ENCODE data around the gene SYT5.
A peak's percentile ranks its signal among the peaks of the same experiment; 100 is the strongest.
"Not testable (repeated sequence)": the region's sequence is repeated elsewhere in the genome, so short reads cannot be mapped to it uniquely, and the experiment has no call there.

SYT5 gene

DNA sequence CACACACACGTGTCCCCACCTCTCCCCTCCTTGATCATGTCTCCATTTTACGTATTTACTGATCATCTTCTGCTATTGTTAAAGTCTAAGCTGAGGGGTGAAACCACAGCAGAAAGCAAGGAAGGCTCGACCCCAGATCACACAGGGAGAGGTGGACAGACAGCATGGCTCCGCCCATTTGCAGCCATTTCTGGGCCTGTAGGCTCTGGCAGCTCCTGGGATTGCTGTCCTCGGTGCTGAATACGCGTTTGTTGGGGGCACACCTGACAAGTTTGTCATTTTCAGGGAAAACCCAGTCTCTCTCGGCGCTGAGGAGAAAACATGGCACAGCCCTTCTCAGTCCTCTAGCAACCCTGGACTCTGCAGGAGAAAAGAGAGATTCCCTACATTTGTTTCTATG, 40.4 kb upstream of the SYT5 start:
- H3K4me1 Mint-ChIP-seq (ENCODE audit: low read depth): peaks cover 16% of the 10 kb centered on the region
- H3K4me3 Mint-ChIP-seq: no peak overlapping the region
- peaks cover 12% of the 10 kb centered on the region for H3K27me3 Mint-ChIP-seq
- H3K9me3 Mint-ChIP-seq: peaks cover 5% of the 10 kb centered on the region
- no peak for DNase-seq
- H3K27ac Mint-ChIP-seq: no peak overlapping the region
- H3K36me3 Mint-ChIP-seq (ENCODE audit: low read depth): peaks cover 42% of the 10 kb centered on the region

DNA sequence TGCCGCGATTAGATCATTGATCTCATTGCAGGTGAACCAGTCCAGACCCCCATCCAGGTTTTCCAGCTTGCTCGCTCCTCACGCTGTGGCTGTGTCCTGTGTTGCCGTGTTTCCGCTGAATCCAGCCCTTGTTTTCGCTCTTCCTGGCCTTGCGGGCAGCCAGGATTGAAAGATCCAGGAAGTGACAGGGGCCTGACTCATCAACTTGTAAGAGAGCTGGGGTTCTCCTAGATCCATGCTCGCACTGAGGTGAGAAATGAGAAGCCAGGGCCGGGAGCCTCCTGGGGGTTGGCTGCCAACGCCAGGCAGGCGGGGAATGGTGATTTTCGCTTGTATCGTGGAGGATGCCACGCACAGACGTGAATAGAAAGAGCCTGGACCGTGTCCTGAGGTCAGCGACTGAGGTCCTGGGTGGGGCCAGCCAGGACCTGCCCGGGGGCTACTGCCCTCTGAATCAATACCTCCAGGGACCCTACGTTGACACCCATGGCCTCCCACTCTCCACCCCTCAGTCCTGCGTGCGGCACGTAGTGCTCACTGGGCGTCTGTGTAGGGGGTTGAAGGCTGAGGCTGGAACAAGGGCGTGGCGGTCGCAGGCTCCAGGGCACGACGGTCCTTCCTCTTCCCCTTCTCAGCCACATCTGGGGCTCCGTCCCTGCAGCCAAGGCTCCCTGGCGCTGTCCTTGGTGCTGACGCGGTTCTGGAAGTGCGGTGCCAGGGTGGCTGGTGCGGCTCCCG, 36.5 kb upstream of the SYT5 start:
- Mint-ChIP-seq H3K4me3 (peak overlapping the region; percentile 51), H3K27me3 (peaks cover 38% of the 10 kb centered on the region), H3K36me3 (ENCODE audit: low read depth) (peaks cover 14% of the 10 kb centered on the region), H3K4me1 (ENCODE audit: low read depth) (peaks cover 16% of the 10 kb centered on the region), H3K27ac (peak overlapping the region; percentile 79), H3K9me3 (peaks cover 11% of the 10 kb centered on the region)
- peak; percentile 63 for DNase-seq

DNA sequence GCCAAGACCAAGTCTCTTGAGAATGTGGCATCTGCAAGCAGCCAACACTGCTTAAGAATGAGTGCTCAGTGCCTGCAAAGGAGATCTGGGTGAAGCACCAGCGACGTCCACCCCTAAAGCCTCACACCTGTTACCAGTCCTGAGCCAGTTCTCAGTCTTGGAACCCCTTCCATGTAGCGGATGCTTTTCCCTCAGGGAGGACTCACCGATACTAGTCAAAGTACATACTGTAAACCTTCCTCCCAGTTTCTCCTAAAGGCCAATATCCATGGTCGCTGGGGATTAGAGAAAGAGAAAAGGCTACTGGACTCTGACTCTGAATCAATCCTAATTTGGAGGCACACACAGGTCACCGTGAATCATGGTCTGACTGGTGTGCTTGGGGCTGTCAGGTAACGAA, 33.5 kb upstream of the SYT5 start:
- Mint-ChIP-seq H3K27me3 (peaks cover 49% of the 10 kb centered on the region), H3K4me1 (ENCODE audit: low read depth) (peaks cover 14% of the 10 kb centered on the region), H3K36me3 (ENCODE audit: low read depth) (no peaks in the 10 kb centered on the region), H3K27ac (no peak overlapping the region), H3K4me3 (no peak overlapping the region), H3K9me3 (peaks cover 10% of the 10 kb centered on the region)
- DNase-seq: no peak

DNA sequence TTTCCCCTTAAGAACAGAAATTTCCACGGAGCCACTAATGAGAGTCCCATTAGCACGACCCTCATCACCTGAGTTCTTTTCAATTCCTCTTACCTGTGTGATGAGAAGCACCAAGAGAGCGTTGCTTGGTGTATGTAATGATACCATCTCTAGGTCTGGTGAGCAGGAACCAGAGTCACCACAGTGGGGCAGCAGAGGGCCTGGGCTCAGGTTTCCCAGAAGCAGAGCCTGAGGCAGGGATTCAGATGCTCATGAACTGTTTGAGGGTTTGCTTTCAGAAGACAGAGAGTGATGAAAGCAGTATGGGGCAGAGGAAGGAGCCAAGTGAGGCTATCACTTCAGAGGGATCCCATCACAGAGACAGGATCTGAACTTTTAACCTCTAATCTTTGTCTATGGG, 32.4 kb upstream of the SYT5 start:
- peak; percentile 60 for DNase-seq
- Mint-ChIP-seq H3K36me3 (ENCODE audit: low read depth) (no peaks in the 10 kb centered on the region), H3K9me3 (peaks cover 10% of the 10 kb centered on the region), H3K4me1 (ENCODE audit: low read depth) (peaks cover 12% of the 10 kb centered on the region), H3K4me3 (no peak overlapping the region), H3K27ac (no peak overlapping the region), H3K27me3 (peaks cover 49% of the 10 kb centered on the region)

DNA sequence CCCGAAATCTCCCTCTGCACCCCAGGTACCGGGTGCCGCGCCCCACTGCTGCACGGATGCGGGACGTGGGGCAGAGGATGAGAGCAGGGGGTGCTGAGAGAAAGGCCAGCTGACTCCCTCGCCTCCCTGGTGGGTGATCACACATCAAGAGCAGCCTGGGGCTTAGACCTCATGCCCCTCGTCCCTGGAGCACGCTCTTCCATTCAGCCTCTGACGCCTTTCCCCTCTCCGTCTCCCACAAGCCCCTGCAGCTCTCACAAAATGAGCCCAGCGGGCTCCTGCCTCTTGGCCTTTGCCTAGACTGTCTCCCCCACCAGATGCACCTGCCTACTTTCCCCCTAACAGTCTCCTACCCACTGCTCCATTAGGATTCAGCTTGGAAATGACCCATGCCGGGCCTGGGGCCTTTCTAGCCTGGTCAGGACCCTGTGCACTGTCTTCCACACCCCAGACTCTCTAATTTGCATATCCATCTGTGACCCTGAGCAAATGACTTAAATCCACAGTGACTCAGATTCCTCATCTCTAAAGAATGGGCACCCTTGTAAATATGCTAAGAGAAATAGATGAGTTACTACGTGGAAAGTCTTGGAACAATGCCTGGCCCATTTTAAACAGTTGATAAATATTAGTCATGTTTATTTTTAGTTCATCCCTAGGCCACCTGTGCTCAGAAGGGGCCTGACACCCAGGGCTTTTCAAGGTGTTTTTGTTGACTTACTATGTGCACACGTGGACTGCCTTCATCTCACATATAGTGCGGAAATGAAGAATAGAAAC, 29.8 kb upstream of the SYT5 start:
- Mint-ChIP-seq H3K36me3 (ENCODE audit: low read depth) (no peaks in the 10 kb centered on the region), H3K27ac (no peak overlapping the region), H3K4me3 (no peak overlapping the region), H3K27me3 (peaks cover 53% of the 10 kb centered on the region), H3K4me1 (ENCODE audit: low read depth) (peaks cover 4% of the 10 kb centered on the region), H3K9me3 (peaks cover 6% of the 10 kb centered on the region)
- DNase-seq: no peak

DNA sequence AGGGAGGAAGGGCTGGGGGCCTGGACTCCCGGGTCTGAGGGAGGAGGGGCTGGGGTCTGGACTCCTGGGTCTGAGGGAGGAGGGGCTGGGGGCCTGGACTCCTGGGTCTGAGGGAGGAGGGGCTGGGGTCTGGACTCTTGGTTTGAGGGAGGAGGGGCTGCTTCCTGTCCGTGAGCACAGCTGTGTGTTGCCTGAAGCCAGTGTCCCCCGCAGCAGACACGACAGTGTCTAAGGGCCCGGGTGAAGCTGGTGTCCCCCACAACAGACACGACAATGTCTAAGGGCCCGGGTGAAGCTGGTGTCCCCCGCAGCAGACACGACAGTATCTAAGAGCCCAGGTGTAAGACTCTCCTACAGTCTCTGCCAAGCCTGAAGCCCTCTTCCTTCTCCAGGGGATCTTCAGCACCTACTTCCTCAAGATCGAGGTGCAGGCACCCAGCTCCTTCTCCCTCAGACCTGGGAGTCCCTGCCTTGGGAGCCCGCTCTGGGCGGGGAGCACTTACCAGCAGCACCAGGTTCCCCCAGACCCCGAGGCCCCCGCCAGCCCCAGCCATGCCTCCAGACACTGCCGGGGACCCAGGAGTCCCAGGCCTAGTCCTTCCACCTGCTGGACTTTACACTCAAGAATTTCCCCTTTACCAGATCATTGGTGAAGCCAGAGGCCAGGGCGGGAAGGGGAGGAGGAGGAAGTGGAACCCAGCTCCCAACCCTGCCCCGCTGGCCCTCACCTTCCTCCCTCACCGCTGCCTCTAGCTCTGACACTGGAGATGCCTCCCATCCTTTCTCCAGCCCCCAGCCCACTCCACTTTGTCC, 29.0 kb upstream of the SYT5 start, which contains the start of gene PTPRH:
PTPRH (minus strand) TSS at position 622 of the 813 bp plus-strand sequence; CDS start at position 554, 68 bp downstream.
- H3K4me1 Mint-ChIP-seq (ENCODE audit: low read depth): peaks cover 4% of the 10 kb centered on the region
- no peak within 1 kb of the TSS for H3K27ac Mint-ChIP-seq
- H3K4me3 Mint-ChIP-seq: no peak within 1 kb of the TSS
- H3K9me3 Mint-ChIP-seq: peaks cover 6% of the 10 kb centered on the region
- H3K36me3 Mint-ChIP-seq (ENCODE audit: low read depth): no peaks in the 10 kb centered on the region
- no peak for DNase-seq
- H3K27me3 Mint-ChIP-seq: peaks cover 55% of the 10 kb centered on the region

DNA sequence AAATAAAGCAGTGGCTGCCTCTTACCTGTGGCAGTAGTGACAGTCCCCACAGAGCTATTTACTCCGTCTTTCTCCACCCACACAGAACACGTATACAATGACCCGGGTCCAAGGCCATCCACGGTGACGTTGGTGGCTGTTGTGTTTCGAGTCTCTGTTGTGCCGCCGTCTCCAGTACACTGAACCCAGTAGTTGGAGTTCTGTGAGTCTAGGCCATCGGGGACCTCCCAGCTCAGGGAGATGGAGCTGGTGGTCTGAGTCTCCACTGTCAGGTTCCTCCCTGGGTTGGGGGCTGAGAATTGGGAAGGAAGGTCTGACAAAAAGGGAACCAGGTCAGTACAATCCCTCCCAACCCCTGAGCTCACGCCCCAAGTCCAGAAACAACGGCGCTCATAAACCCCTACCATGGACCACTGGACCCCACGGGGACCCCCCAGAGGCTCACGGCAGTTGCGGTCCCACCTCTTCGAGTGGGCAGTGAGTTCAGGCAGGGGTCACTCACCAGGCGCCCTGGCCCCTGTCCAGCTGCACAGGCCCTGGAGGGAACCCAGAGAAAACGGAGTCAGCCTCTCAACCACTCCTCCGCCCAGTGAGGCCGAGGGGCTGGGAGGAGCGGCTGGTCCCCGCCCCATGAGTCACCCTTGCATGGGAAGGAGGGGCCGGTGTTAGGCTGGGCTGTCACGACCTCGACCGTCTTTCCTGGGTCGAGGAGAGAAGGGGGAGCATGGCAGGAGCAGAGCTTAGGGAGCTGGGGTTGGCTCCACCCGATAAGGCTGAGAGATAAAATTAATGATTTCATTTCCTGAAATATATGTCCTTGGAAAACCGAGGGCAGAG, 26.8 kb upstream of the SYT5 start:
- Mint-ChIP-seq H3K27me3 (peaks cover 52% of the 10 kb centered on the region), H3K27ac (peak overlapping the region; percentile 58), H3K36me3 (ENCODE audit: low read depth) (no peaks in the 10 kb centered on the region), H3K4me3 (no peak overlapping the region), H3K4me1 (ENCODE audit: low read depth) (peaks cover 4% of the 10 kb centered on the region), H3K9me3 (no peaks in the 10 kb centered on the region)
- DNase-seq: peak; percentile 65

DNA sequence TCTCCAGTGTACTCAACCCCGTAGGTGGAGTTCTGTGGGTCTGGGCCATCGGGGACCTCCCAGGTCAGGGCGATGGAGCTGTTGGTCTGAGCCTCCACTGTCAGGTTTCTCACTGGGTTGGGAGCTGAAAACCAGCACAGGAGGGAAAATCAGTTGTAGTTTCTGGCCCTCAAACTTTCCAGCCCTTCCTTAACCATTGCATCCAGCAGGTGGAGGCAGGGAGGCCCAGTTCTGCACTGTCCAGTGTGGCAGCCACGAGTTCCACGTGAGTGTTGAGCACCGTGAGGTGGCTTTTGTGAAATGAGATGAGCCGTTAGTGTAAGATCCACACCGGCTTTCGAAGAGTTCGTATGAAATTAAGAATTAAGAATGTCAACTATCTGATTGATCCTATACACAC, 22.1 kb upstream of the SYT5 start:
- not testable (repeated sequence) for H3K4me3 Mint-ChIP-seq; H3K36me3 Mint-ChIP-seq (ENCODE audit: low read depth); H3K4me1 Mint-ChIP-seq (ENCODE audit: low read depth); DNase-seq; H3K27ac Mint-ChIP-seq; H3K9me3 Mint-ChIP-seq
- peaks cover 64% of the 10 kb centered on the region for H3K27me3 Mint-ChIP-seq

DNA sequence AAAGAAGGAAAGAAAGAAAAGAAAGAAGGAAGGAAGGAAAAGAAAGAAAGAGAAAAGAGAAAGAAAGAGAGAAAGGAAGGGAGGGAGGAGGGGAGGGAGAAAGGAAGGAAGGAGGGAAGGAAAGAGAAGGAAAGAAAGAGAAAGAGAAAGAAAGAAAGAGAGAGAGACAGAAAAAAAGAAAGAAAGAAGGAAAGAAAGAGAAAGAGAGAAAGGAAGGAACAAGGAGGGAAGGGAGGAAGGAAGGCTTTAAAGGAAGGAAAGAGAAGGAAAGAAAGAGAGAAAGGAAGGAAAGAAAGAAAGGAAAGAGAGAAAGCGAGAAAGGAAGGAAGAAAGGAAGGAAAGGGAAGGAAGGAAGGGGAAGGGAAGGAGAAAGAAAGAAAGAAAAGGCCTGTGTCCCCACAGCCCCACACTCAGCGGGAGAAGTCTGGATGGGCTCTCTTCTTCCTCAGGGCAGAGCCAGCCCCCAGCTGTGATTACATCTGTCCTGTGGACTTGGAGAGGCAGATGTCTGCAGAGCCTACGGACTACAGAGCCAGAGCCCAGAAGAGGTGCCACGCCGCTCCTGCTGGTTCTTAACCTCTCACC, 19.6 kb upstream of the SYT5 start:
- DNase-seq: no peak
- Mint-ChIP-seq H3K27me3 (peaks cover 43% of the 10 kb centered on the region), H3K4me3 (no peak overlapping the region), H3K4me1 (ENCODE audit: low read depth) (no peaks in the 10 kb centered on the region), H3K27ac (no peak overlapping the region), H3K36me3 (ENCODE audit: low read depth) (no peaks in the 10 kb centered on the region), H3K9me3 (no peaks in the 10 kb centered on the region)

DNA sequence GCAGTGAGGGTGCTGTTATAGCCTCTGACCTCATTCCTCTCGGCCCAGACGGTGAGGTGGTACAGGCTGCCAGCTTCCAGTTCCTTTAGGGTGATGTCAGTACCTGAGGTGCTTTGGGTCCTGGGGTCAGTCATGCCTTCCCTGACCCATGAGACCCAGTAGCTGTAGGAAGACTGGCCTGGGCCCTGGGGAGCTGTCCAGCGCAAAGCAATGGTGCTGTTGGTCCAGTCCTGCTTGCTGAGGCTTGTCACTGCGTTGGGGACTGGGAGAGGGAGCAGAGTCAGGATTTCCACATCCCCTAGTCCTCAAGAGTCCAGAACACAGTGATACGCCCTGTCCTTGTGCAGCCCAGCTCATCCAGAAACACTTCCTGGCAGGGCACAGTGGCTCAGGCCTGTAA, 18.6 kb upstream of the SYT5 start:
- no peak for DNase-seq
- Mint-ChIP-seq H3K27ac (no peak overlapping the region), H3K4me3 (no peak overlapping the region), H3K36me3 (ENCODE audit: low read depth) (no peaks in the 10 kb centered on the region), H3K4me1 (ENCODE audit: low read depth) (no peaks in the 10 kb centered on the region), H3K27me3 (peaks cover 37% of the 10 kb centered on the region), H3K9me3 (no peaks in the 10 kb centered on the region)

DNA sequence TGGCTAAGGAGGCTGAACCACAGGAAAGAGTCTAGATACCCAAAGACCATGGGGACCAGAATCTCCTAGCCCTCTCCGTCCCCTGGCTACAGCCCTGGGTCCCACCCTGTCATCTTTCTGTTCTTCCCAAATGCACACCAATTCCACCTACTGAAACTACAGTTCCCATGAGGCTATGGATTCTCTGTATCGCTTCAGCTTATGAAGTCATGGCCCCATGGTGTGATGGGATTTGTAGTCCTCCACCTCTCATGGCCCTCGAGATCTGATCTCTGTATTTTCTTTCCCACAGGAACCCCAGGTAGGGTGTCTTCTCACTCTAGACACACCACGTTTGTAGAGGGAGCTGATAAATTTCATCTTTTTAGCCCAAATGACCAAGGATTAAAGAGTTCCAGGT, 17.4 kb upstream of the SYT5 start:
- H3K4me1 Mint-ChIP-seq (ENCODE audit: low read depth): no peaks in the 10 kb centered on the region
- no peaks in the 10 kb centered on the region for H3K9me3 Mint-ChIP-seq
- H3K27me3 Mint-ChIP-seq: peaks cover 37% of the 10 kb centered on the region
- no peak overlapping the region for H3K4me3 Mint-ChIP-seq
- H3K27ac Mint-ChIP-seq: no peak overlapping the region
- H3K36me3 Mint-ChIP-seq (ENCODE audit: low read depth): no peaks in the 10 kb centered on the region
- no peak for DNase-seq

DNA sequence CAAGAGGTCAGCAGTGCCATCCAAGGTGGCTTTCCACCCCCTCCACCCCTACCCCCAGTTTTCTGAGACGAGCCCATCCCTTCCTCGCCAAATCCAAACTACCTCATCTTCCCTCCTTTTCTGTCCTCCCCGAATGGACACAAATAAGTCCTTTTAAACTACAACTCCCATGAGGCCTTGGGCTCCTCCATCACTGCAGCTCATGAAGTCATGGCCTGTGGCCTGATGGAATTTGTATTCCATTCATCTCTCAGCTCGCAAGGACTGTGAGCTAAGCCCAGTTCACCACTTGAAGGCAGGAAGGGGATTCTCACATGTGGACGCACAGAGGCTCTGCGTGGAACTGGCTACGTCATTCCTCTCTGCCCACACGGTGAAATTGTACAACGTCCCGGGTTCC, 16.7 kb upstream of the SYT5 start:
- no peaks in the 10 kb centered on the region for H3K36me3 Mint-ChIP-seq (ENCODE audit: low read depth)
- no peak overlapping the region for H3K4me3 Mint-ChIP-seq
- H3K9me3 Mint-ChIP-seq: no peaks in the 10 kb centered on the region
- H3K27ac Mint-ChIP-seq: no peak overlapping the region
- H3K27me3 Mint-ChIP-seq: peaks cover 33% of the 10 kb centered on the region
- H3K4me1 Mint-ChIP-seq (ENCODE audit: low read depth): no peaks in the 10 kb centered on the region
- no peak for DNase-seq

DNA sequence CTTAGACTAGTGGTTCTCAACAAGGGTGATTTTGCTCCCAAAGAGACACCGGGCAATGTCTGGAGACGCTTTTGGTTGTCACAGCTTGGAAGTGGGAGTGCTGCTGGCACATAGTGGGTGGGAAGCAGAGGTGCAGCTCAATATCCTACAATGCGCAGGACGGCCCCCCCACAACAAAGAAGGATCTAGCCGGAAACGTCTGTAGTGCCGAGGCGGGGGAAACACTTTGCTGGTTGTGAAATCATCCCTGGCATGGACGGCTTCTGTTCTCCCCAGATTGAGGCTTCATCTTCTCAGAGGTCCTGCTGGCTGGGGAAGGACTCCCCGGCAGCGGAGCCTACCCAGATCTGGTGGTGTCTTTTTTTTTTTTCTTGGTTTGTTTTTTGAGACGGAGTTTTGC, 13.4 kb upstream of the SYT5 start:
- H3K27ac Mint-ChIP-seq: no peak overlapping the region
- H3K4me1 Mint-ChIP-seq (ENCODE audit: low read depth): peaks cover 4% of the 10 kb centered on the region
- no peak for DNase-seq
- no peaks in the 10 kb centered on the region for H3K9me3 Mint-ChIP-seq
- H3K4me3 Mint-ChIP-seq: no peak overlapping the region
- H3K36me3 Mint-ChIP-seq (ENCODE audit: low read depth): no peaks in the 10 kb centered on the region
- peaks cover 26% of the 10 kb centered on the region for H3K27me3 Mint-ChIP-seq

DNA sequence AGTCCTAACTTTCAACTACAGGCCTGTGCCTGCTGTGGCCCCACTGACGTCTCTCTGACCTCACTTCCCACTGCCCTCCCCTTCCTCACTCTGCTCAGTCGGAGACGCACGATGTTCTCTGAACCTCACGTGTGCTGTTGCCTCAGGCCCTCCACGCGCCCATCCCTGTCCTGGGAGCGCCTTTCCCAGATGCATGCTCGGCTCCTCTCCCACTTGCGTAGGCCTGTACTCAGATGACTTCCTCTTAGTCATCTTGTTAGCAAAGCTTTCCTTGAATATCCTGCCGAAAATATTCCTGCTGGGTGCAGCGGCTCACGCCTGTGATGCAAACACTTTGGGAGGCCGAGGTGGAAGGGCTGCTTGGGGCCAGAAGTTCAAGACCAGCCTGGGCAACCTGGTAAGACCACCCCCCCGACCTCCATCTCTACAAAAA, 9.3 kb upstream of the SYT5 start:
- Mint-ChIP-seq H3K4me3 (no peak overlapping the region), H3K27ac (no peak overlapping the region), H3K9me3 (no peaks in the 10 kb centered on the region), H3K27me3 (peaks cover 31% of the 10 kb centered on the region), H3K4me1 (ENCODE audit: low read depth) (peaks cover 5% of the 10 kb centered on the region), H3K36me3 (ENCODE audit: low read depth) (no peaks in the 10 kb centered on the region)
- DNase-seq: no peak

Data from activated T-cell treated with anti-CD3 and anti-CD28 coated beads, Interleukin-2, amount 50 U/mL, for 24 hours (primary cell).